Non-pigmented ciliary epithelial cell (primary cell): ENCODE results near the gene GNG12.
A peak's percentile ranks its signal among the peaks of the same experiment; 100 is the strongest.

Source experiments
- DNase-seq: peaks from one replicate; pipeline ENCODE4 v3.0.0-alpha.2; 2010; ENCODE audit warnings: low read depth

Gene GNG12

DNA sequence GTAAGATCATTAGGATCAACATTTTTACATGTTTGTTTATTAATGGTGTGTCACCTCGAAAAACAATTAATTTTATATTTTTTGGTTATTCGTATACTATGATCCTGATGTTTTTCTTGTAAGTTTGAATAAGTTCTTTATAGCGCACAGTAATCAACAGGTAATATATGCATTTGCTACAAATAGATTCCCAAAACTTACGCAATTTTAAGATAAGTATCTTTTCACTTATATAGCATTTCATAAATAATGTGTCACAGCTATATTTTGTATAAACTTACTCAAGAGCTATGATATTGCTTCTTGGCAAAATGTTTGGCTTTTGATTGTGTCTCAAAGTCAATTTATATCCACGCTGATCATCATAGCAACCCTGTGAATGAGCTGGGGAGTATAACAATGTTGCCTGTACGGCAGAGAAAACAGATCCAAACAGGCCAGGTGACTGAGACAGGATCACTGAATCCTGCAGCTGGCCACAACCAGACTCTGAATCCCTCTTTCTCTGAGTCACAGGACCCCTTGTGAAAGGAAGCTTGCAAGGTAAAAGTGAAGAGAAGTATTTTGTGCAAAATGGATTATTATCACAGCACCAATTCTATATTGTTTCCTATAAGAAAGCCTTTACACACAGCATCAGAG, 48.6 kb downstream of the GNG12 start:
- no peak for DNase-seq

DNA sequence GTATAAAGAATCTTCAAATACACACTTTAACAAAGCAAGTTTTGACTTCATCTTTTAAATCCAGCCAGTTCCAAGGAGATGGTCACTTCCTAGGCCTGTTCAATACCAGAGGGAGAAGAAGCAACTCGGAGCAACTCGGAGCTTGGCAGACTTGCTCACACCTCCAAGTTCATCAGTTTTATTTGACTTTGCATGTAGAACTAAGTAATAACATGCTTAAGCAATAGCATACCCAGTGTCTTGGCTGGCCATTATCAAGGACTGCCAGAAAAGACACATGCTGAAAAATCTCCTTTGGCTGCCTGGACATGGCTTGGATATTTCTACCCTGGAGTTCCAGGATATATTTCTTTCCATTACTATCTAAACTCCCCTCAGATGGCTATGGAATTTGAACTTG, 52.6 kb downstream of the GNG12 start:
- no peak for DNase-seq

DNA sequence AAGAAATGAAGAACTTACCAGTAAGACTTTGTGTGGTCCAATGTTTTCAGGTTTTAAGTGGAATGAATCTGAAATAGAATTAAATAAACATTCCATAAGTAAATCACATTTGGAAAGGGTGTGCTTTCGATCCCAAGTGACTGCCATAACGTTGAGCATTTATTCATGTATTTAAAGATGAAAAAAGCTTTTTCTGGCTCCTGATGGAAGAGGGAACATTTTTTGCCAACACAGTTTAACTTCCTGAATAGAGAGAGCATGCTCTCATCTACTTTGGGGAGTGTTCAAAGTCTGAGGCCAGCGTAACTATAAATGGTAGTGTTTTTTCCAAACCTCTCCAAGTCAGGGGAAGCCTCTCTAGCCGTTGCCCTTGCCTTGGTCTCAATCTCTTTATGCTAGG, 55.8 kb downstream of the GNG12 start:
- no peak for DNase-seq

DNA sequence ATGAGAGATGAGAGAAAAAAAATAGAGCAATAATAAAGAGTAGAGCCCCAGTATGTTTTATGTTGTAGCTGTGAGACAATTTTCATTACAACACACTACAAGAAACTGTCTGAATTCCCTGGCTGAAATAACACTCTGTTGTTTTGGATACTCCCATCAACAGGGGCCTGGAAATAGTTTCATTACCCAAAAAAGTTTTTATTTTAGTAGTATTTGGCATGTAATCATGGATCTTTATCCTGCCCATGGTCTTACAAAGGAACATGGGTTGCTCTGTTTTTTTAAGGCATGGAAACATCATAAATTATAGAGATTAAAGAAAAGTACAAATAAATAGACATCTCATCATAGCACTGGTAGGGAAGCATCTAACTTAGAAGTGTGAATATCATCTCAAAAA, 56.3 kb downstream of the GNG12 start:
- no peak for DNase-seq

DNA sequence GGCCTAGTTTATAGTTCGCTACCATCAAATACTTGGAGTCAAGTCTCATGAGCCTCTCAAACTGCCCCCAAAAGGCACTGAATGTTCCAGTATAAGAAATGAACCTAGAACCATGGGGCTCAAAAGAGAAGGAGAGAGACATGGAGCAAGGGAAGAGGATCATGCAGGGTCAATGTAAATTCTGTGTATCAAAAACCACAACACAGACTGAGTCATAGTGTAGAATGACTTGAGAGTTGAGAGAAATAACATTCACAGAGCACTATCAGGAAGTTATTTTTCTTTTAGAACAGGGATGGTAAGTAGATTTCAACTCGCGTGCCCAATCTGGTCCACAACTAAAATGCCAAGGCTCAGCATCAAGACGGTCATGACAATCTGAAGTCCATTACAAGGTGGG, 59.8 kb downstream of the GNG12 start:
- DNase-seq: no peak

DNA sequence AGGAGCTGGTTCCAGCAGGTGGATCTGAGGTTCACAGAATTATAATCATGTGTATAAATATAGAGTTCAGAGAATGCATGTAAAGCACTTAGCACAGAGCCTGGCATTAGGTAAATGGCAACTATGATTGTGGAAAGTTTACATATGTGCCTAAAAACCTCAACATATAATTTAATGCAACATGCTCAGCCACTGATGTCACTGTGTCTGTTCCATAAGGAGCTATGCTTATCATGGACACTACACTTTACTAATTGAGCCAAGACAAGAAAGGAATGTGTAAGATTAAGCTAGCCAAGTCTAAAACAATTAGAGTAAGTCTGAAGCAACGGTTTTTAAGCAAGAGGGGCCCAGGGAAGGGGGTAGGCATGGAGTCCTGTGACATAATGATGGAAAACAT, 61.5 kb downstream of the GNG12 start:
- DNase-seq: no peak

DNA sequence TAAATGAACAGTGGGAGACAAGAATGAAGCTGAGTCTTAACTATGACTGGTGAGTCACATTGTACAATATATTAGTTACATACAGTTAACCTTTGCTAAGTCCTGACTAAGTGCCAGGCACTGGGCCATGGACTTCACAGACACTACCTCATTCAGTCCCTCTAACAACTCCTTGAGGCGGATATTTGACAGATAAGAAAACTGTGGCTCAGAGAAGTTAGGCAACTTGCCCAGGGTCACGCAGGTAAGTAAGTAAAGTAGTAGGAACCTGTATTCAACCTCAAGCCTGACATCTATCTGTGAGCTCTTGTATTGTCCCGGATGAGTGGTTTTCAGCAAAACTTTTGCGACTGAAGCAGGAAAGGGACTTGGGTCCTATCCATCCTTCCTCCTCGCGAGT, 62.1 kb downstream of the GNG12 start:
- no peak for DNase-seq

DNA sequence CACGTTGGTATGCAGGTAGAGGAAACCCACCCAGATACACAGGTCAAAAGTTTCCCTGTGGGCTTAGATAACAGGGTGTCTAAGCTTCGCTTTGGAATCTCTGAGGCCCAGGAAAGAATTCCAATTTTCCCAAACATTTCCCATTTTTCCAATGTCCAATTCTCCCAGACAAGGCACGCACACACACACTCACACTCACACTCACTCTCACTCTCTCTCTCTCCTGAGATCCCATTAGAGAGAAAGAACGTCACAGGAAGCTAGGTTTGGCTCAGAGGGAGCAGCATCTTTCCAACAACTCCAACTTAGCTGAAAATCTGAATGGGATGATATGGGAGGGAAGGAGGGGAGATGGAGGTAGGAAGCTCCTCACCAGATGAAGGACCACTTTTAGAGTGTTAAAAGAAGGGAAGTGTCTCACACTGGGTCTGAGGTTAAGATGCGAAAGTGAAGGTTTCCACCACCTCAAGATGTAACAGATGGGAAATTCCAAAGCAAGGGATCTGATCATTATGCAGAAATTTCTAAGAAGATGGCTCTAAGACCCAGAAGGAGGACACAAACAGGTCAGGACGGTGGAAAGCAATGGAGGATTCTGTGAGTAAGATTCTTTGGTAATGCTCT, 63.5 kb downstream of the GNG12 start:
- no peak for DNase-seq

DNA sequence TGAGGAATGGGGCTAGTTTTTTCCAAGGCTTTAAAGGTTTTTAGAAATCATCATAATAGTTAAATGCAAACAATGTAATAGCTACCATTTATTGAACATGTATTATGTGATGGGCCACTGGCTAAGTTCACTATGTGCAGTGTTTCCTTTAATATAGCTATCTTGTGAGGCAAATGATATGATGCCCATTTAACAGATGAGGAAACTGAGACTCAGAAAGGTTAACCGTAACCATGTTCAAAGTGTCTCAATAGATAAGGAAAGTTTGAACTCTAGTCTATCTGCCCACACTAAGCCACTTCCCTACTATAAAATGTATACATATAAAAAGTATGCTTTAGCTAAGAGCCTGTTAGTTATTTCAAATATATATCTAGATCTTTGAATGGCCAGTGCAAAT, 64.8 kb downstream of the GNG12 start:
- no peak for DNase-seq

DNA sequence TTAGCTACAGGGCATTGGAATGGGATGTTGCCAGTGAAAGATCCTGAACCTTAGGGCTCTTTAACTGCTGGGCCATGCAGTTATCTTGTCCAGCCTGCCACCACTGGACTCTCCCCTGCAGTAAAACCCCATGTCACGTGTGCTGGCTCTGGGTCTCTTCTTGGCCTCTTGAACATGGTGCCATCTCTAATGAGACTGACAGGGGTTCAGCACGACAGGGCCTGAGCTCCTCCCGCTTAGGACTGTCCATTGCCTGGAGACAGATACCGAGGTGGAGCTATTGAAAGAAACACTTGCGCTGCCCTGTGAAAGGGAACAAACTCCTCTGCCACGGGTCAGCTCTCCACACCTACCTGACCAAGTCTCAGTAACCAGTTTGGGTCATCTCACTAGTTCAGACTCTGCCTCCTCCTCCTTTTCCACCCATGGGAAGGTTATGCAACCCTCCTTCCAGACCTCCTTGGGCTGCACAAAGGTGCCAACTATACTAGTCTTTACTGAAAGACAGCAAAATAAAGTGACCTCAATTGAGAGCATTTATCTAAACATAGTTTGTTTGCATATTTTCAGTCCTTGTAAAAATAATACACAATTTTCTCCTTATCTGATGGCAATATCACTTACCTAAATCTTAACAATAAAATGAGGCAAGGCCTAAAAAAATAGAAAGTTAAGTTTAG, 66.0 kb downstream of the GNG12 start:
- DNase-seq: no peak

DNA sequence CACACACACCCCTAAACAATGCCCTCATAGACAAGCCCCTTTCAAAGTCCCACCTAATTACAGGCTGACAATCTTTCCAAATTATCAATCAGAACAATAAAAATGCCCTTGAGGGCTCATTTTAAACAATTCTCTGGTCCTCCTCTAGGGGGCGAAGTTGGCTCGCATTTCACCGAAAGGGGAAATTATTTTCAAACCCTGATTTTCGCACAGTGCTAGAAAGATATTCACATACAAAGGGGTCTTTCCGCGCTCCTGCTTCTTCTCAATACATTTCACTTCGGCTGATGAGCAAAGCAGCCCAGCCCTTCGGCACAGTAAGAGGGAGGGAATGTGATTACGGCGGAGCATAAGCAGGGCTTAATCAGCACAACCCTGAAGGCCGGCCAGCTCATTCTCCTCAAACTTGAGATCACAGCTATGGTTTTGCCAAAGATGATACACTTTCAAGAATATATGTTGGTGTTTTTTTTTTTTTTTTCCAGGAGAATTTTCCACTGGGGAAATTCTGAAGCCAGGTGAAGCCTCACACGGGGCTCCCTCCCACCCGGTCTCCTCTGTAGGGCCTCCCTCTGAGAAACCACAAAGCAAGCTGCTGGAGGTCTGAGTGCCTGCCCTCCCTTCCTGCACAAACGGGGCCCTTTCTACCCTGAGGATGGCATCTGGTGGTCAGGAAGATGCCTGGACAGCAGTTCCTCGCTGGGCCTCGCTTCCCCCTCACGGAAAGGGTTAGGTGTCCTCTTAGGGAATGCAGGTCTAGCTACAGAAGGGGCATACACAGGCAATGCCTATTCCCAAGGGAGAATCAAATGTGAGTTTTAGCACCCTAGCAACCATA, 66.9 kb downstream of the GNG12 start:
- DNase-seq: peak; percentile 77

DNA sequence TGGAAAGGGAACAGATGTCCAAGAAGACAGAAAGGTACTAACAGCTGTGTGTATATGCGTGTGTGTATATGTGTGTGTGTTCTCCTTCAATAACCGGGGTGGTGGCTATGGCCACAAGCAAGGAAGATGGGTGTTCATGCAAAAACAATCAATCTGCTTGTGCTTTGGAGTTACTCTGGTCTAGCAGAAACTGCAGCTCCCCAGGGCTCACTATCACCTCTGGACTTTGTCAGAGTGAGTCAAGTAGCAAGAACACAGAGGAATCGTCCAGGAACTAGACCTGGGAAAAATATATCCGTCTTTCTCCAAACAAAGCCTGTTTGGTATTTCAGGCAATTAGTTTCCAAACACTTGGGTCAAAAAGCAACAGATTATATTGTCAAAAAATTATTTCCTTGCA, 68.6 kb downstream of the GNG12 start:
- no peak for DNase-seq

DNA sequence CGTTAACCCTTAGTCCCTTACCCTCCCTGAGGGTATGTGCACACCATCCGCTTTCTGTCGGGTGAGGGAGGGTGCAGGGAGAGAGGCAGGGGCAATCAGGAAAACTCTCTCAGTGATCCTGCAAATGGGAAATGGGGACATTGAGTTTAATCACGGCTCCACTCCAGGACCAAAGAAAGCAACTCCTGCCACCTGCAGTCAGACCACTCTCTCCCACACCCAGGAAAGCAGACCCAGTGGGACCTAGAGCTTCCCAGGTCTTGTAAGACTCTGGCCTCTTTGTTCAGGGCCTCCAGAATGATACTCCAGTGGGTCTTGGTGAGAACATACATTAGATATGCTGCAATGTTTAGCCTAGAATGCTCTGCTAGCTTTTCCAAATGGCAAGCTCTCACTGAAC, 71.5 kb downstream of the GNG12 start:
- DNase-seq: no peak

DNA sequence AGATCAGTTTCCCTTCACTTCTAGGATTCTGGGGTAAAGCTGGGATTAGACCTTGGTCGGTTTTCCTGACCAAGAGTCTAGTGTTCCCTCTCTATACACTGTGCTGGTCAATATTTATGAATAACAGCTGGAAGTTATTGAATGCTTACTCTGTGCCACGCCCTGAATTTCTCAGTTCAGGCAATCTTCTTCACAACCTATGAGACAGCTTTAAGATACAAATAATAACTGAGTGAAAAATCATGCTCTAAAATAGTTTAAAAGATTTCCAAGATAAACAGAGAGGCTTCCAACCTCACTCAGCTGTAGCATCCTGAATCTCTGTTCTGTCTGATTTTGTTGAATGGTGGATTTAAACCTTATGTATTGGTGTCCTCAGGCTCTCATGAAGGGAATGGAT, 72.2 kb downstream of the GNG12 start:
- no peak for DNase-seq

DNA sequence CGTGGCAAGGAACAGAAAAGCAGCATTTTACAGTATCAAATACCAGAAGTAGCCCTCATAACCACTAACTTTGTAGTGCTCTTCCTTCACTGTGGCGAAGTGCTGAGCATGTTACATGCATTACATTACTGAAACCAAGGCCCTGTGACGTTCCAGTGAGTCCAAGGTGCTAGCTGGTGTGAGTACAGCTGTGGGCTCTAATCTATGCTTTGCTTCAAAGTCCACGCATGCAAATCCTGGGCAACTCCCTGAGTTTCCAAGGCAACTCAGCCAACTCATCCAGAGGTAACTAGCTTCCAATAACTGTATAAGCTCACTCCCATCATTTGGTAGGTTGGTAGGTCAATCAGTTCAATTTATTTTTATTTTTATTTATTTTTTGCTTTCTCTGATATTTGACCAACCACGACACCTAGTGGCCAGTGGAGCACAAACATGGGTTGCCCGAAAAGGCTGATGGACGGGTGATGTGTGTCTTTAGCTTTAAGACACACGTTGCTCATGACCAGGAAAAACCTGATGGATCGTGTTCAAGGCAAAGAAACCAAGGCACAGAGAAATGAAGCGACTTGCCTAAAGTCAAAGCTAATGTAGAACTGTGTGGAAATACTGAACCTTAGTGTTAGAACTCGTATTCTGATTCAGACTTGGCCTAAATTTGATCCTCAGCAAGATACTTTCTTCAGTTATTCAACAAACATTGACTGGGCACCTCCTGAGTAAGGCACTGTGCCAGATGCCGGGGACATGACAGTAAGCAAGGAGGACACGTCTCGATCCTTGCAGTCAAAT, 73.0 kb downstream of the GNG12 start:
- no peak for DNase-seq

DNA sequence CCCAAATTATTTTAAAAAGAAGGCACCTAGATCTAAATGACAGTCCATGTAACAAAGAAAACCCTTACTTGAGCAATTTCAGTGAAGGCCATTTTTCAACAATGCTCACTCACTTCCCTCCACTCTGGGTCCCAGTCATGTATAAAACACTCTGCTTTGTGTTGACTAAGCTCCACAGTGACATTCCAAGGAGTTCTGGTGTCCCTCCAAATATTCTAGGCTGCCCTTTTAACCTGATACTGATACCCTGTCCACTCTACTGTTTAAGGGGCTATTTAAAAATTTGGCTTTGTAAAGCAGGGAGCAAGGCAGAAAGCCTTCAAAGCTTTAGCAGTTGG, 73.6 kb downstream of the GNG12 start:
- no peak for DNase-seq

DNA sequence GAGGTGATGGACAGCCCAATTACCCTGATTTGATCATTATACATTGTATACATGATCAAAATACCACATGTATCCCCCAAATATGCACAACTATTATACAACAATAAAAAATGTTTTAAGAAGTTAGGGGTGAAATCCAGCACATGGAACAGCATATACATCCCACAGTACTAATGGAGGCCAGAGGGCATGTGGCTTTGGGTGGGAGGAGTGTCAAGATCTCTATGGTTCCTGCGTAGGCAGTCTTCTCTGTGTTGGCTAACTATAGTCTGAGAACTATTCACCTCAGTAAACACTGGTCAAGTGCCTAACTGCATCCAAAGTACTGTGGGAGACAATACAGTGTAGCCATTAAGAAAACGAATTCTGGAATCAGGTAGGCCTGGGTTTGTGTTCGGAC, 74.2 kb downstream of the GNG12 start:
- DNase-seq: no peak

DNA sequence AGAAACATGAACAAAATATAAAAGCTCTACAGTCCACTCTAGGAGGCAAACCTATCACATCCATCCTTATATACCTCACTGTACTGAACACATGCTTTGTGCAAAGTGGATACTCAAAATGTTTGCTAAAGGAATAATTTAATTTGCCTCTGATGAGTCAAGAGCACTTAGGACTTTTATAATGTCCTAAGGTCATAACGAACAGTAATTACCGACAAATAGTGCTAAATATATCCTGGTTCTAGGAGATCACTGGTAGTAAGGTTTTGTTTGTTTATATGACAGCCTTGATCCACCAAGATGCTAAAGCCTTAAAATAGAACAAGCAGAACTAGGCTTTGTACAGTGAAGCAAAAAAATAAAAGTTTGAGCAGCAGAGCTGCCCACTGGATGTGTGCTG, 77.6 kb downstream of the GNG12 start:
- no peak for DNase-seq

DNA sequence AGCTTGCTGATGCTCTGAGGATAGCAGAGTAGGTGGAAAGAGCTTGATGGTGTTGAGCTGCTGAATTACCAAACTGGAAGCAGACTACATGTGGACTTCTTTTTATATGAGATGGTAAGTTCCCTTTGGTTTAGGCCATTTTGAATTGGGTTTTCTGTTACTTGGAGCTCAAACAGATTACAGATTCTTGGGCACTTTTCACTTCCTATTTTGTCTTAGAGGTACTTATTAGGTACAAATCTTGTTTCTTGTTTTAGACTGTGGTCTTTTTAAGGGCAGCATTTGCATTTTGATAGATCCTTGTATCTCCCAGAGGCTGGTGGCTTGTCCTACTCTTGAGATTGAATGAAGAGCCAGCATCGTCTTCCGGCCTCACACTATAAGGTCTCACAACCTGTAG, 78.1 kb downstream of the GNG12 start:
- no peak for DNase-seq

DNA sequence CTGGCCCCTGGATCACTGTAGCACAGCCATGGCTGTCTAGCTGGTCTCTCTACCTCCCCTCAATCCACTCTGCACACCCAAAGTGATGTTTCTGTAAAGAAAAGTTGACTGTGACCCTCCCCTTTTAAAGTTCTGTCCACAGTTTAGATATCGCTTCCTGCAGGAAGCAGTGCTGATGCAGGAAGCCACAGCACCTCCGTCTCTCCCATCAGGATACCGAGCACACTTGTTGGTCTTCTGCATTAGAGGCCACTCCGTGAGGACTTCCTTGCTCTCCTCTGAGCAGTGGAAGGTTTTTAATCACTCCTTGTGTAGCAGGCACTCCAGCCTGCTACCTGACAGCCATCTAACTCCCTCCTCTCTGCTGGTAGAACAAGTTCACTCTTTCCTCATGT, 78.7 kb downstream of the GNG12 start:
- no peak for DNase-seq

DNA sequence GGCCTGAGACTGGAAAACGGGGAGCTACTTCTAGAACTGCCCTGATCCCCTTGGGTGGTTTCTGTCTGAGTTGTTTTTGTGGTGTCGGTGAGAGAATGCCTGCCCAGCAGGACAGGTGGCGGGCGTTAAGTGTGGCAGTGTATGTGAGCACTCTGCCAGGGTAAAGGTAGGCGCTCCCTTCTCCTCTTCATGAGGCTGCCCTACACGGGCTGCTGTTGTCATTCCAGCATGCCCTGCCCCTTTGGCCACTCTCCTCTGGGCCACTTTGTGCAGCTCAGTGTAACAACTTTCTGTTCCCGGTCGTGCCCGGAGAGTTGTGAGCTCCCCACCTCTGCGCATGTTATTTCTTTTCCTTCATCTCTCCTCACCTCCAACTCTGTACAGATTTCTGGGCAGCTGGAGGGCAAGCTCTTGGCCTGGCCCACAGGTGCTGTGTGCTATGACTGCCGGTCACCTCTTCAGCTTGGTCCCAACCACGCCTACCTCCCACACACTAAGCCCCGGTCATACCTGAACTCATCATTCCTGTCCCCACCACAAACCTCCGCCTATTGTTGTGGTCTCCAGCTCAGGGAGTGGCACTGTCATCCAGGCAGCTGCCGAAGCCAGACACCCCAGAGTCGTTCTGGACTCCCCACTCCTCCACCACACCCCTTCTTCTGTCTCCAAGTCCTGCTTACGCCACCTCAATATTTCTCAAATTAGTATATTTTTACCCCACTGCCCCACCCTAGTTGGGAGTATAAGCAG, 79.3 kb downstream of the GNG12 start:
- DNase-seq: no peak

DNA sequence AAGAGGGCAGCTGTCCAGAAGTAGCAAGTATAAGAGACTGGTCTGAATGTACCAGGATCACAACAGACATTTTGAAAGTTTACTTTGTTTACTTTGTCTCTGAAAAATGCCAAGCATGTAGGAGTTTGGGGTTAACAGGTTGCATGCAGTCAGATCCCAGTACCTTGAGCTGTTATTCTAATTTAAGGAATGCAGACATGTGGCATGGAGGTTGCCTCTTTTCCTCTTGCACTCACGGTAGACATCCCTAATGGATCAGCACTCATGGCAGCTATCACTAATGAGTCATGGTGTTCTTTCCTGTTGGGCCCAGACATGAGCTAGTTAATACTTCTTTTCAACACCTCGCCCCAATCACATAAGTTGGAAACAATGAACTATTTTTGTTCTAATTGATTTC, 81.0 kb downstream of the GNG12 start:
- DNase-seq: no peak
